Body of pancreas (tissue), 4 donors: ENCODE results near the gene AURKB. TPM values are rescaled to one million over a fixed set of nuclear protein-coding genes. Genes with fewer than 3 reads are reported as not detected.

Experiments used
- ATAC-seq: fragments of 150-250 bp; one replicate; pipeline ENCODE4 v1.9.1; 2016
- DNase-seq, 4 donors: peaks; one replicate each; pipeline ENCODE4 v3.0.0-alpha.2; 2019
- H3K27ac ChIP-seq, 4 donors: fragments of 200-600 bp; sonication (generic); 1 replicate in 3 of 4; 2 replicates in 1 of 4; pipeline versions ENCODE4 v1.5.1 to v1.6.1; 2016 to 2019; ENCODE audit warnings: mild to moderate bottlenecking in 1 of 4, mixed read lengths in 1 of 4, moderate library complexity in 1 of 4
- H3K27me3 ChIP-seq, 2 donors: fragments of 200-600 bp; sonication (generic); one replicate each; pipeline ENCODE4 v1.6.0; 2016; ENCODE audit warnings: mild to moderate bottlenecking in 1 of 2
- H3K36me3 ChIP-seq, 2 donors: fragments of 200-600 bp; sonication (generic); replicated peaks in 1 of 2; 2 replicates each; pipeline ENCODE4 v1.5.1; 2016; ENCODE audit warnings: low read depth in 2 of 2; ENCODE audit not compliant: insufficient read depth in 1 of 2
- H3K4me1 ChIP-seq: fragments of 200-600 bp; sonication (generic); one replicate; pipeline ENCODE4 v1.6.0; 2016
- H3K4me3 ChIP-seq, 2 donors: fragments of 200-600 bp; sonication (generic); 1 replicate in 1 of 2; 2 replicates in 1 of 2; pipeline ENCODE4 v1.5.1; 2016 to 2019
- H3K9me3 ChIP-seq, 3 donors: fragments of 200-600 bp; sonication (generic); 1 replicate in 2 of 3; 2 replicates in 1 of 3; pipeline ENCODE4 v1.5.1; 2016
- POLR2A ChIP-seq, 3 donors: fragments of 450-650 bp; IDR thresholded peaks; one replicate each; pipeline ENCODE4 v1.6.1; 2016; ENCODE audit warnings: antibody characterized with exemption in 3 of 3, mild to moderate bottlenecking in 2 of 3
- WGBS, 2 donors: methylation state at CpG; one replicate each; pipeline ENCODE4 v1.1.5; 2017; 5-methylcytosine and 5-hydroxymethylcytosine counted together
- intact Hi-C: fragments of 100-400 bp; cut with DNase I; formaldehyde crosslinking; loops from one replicate; pipeline ENCODE4 v1.15.1; 2023
- total RNA-seq, 2 donors: library from RNA; depleted of rRNA; stranded (reverse); fragments of >200 nt; gene quantifications; one replicate each; pipeline ENCODE4 v1.1.0, GENCODE V29; 2016
- TF ChIP-seq, protein P1 (sequence below), 7 experiments: fragments of 450-650 bp in 4 of 7; fragments of 200-600 bp in 3 of 7; sonication (generic) in 3 of 7; IDR thresholded peaks; one replicate each; pipeline ENCODE4 v1.5.1; 2016 to 2019; ENCODE audit warnings: antibody characterized with exemption in 7 of 7

Gene AURKB
- not detected for total RNA-seq

DNA sequence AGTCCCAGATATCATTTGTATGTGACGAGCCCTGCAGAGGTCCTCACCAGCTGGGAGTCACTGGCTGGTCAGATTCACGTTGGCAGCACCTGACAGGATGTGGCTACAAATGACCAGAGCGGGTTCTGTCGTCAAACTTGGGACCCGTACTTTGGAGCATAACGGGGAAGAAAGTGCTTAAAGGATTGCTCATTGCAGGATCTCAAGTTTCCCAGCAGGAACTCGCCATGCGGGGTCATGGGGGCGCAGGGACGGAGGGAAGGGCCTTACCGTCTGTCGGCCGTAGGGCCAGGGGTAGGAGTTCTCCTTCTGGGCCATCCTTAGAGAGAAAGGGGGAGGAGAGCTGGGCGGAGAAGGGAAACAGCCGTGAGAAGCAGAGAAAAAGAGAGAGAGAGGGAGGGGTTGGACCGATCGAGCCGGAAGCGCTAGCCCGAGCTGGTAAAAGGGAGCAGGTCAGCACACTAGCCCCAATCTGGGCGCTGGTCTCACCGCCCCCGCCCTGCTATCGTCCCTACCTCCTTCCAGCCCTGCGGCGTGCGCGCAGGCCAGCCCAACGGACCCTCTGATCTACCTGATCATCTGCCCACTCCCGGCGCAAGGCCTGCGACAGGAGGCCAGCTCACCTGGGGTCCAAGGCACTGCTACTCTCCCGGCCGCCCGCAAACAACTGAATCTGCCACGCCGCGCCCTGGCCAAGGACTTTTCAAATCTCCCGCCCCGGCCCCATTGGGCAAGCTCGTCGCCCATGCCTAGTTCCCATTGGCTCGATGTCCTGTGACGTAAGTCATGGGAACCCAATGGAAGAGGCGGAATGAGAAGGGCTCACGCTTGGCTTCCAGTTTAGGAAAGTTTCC, at the start of gene AURKB:
AURKB (minus strand) TSS at position 669 of the 854 bp plus-strand sequence; CDS start at position 318, 351 bp downstream.
- 6 to 13% methylated on average over 43 to 46 of the region's 46 CpGs for WGBS, 2 donors
- H3K27ac ChIP-seq: peak within 1 kb of the TSS in 3 of 4 donors; percentile 74 to 86 (median 79)
- H3K36me3 ChIP-seq: no peaks in the 10 kb centered on the region
- no peaks in the 10 kb centered on the region for H3K27me3 ChIP-seq
- TF ChIP-seq, protein P1, sequence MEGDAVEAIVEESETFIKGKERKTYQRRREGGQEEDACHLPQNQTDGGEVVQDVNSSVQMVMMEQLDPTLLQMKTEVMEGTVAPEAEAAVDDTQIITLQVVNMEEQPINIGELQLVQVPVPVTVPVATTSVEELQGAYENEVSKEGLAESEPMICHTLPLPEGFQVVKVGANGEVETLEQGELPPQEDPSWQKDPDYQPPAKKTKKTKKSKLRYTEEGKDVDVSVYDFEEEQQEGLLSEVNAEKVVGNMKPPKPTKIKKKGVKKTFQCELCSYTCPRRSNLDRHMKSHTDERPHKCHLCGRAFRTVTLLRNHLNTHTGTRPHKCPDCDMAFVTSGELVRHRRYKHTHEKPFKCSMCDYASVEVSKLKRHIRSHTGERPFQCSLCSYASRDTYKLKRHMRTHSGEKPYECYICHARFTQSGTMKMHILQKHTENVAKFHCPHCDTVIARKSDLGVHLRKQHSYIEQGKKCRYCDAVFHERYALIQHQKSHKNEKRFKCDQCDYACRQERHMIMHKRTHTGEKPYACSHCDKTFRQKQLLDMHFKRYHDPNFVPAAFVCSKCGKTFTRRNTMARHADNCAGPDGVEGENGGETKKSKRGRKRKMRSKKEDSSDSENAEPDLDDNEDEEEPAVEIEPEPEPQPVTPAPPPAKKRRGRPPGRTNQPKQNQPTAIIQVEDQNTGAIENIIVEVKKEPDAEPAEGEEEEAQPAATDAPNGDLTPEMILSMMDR (IDR thresholded peaks at IDR 0.05): no peak
- TF ChIP-seq POLR2A (IDR thresholded peaks at IDR 0.05): peak in 1 of 3 donors; percentile 13
- intact Hi-C loops: no loop called here
- no peaks in the 10 kb centered on the region for H3K9me3 ChIP-seq
- peak within 1 kb of the TSS in 1 of 2 donors; percentile 48 for H3K4me3 ChIP-seq
- H3K4me1 ChIP-seq: peaks cover 17% of the 10 kb centered on the region
- ATAC-seq (peak; percentile 100), DNase-seq (peak; percentile 94 to 97 (median 96))

DNA sequence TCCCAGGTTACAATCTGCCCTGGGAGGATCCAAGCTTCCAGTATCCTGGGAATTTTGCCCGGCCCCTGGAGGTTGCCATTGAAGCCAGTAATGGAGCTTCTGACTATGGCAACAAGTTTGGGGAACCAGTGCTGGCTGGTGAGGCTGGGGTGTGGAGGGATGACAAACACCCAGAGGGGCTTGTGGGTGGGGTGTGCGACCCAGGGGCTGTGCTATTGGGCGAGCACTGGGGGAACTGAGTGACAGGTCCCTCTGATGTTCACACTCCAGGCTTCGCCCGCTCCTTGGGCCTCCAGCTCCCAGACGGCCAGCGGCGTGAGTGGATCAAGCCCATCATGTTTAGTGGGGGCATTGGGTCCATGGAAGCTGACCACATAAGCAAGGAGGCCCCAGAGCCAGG, 47.4 kb upstream of the AURKB start:
- Histone ChIP-seq H3K27me3 (no peaks in the 10 kb centered on the region), H3K4me1 (no peaks in the 10 kb centered on the region), H3K4me3 (no peak overlapping the region), H3K9me3 (no peaks in the 10 kb centered on the region), H3K36me3 (peaks cover 0 to 10% of the 10 kb centered on the region in 2 donors), H3K27ac (no peak overlapping the region)
- WGBS, 2 donors: 92 to 94% methylated on average over 8 of the region's 8 CpGs
- TF ChIP-seq, protein P1 (IDR thresholded peaks at IDR 0.05): no peak
- TF ChIP-seq POLR2A (IDR thresholded peaks at IDR 0.05): no peak
- no peak for ATAC-seq
- no peak for DNase-seq
- intact Hi-C loops: no loop called here

DNA sequence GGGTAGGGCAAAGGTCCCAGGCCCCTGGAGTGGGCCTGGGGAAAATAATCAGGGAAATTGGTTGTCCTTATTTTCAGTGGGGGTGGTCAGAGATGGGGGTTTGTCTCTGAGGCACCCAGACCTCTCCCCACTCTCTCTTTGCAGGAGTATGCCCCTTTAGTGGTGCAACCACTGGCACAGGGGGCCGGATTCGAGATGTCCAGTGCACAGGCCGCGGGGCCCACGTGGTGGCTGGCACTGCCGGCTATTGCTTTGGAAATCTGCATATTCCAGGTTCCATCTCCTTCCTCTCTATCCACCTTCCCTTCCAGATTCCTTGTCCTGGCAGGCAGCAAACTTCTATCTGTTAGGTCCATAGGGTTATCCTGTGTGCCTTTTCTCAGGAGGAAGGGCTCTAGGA, 46.3 kb upstream of the AURKB start:
- DNase-seq (no peak), ATAC-seq (no peak)
- no peaks in the 10 kb centered on the region for H3K27me3 ChIP-seq
- intact Hi-C loops: no loop called here
- peaks cover 0 to 9% of the 10 kb centered on the region in 2 donors for H3K36me3 ChIP-seq
- H3K27ac ChIP-seq: no peak overlapping the region
- WGBS, 2 donors: 94 to 100% methylated on average over 6 of the region's 6 CpGs
- no peaks in the 10 kb centered on the region for H3K4me1 ChIP-seq
- no peak overlapping the region for H3K4me3 ChIP-seq
- no peaks in the 10 kb centered on the region for H3K9me3 ChIP-seq
- TF ChIP-seq, protein P1 (IDR thresholded peaks at IDR 0.05): no peak

DNA sequence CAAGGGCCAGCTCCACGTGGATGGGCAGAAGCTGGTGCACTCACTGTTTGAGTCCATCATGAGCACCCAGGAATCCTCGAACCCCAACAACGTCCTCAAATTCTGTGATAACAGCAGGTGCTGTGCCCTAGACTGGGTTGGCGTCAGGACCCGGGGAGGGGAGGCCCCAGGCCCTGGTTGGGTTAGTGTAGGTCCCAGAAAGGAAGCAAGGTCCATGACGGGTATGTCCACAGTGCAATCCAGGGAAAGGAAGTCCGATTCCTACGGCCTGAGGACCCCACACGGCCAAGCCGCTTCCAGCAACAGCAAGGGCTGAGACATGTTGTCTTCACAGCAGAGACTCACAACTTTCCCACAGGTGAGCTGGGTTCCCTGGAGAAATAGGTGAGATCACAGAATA, 45.9 kb upstream of the AURKB start:
- no peak for DNase-seq

More for the DNA sequence above, 45.9 kb upstream of the AURKB start:
- 89% methylated on average over 9 of the region's 10 CpGs; no CpG with 5 or more reads in 1 of the 2 donors for WGBS, 2 donors
- H3K27me3 ChIP-seq: no peaks in the 10 kb centered on the region
- no peak overlapping the region for H3K4me3 ChIP-seq
- intact Hi-C loops: no loop called here
- no peaks in the 10 kb centered on the region for H3K9me3 ChIP-seq
- no peaks in the 10 kb centered on the region for H3K4me1 ChIP-seq
- H3K36me3 ChIP-seq: peaks cover 0 to 9% of the 10 kb centered on the region in 2 donors
- ATAC-seq: no peak
- TF ChIP-seq, protein P1 (IDR thresholded peaks at IDR 0.05): no peak
- no peak for TF ChIP-seq POLR2A (IDR thresholded peaks at IDR 0.05)
- no peak overlapping the region for H3K27ac ChIP-seq
